MM.1S (cell line): ENCODE data around the gene IPMK.

ENCODE experiments used
- DNase-seq: peaks from one replicate; pipeline ENCODE4 v3.0.0-alpha.2; 2015
- H2AFZ ChIP-seq: fragments of 300-600 bp; sonication (generic); 2 replicates; pipeline ENCODE4 v1.6.0; 2016; ENCODE audit warnings: antibody characterized with exemption, low read length
- H3F3A ChIP-seq: fragments of 300-600 bp; sonication (generic); 2 replicates; pipeline ENCODE4 v1.6.1; 2016; ENCODE audit warnings: mild to moderate bottlenecking, antibody characterized with exemption, low read length, moderate library complexity, mixed read lengths; ENCODE audit not compliant: insufficient read depth
- H3K27ac ChIP-seq: fragments of 300-600 bp; sonication (generic); 2 replicates; pipeline ENCODE4 v1.5.1; 2016; ENCODE audit warnings: mild to moderate bottlenecking, low read length
- H3K27me3 ChIP-seq: fragments of 300-600 bp; sonication (generic); replicated peaks from 2 replicates; pipeline ENCODE4 v1.6.0; 2016; ENCODE audit warnings: low read length; ENCODE audit not compliant: insufficient read depth
- H3K36me3 ChIP-seq: fragments of 300-600 bp; sonication (generic); replicated peaks from 2 replicates; pipeline ENCODE4 v1.6.1; 2016; ENCODE audit warnings: mild to moderate bottlenecking, low read length, mixed read lengths; ENCODE audit not compliant: insufficient read depth
- H3K4me1 ChIP-seq: fragments of 300-600 bp; sonication (generic); 2 replicates; pipeline ENCODE4 v1.6.1; 2016; ENCODE audit warnings: low read length, mixed read lengths
- H3K4me2 ChIP-seq: fragments of 300-600 bp; sonication (generic); 2 replicates; pipeline ENCODE4 v1.6.0; 2016; ENCODE audit warnings: low read depth, low read length
- H3K4me3 ChIP-seq: fragments of 300-600 bp; sonication (generic); 2 replicates; pipeline ENCODE4 v1.5.1; 2016; ENCODE audit warnings: low read length, mixed read lengths
- H3K79me2 ChIP-seq: fragments of 300-600 bp; sonication (generic); 2 replicates; pipeline ENCODE4 v1.6.1; 2016; ENCODE audit warnings: mixed run types, low read length, mixed read lengths
- H3K9ac ChIP-seq: fragments of 300-600 bp; sonication (generic); 2 replicates; pipeline ENCODE4 v1.6.1; 2016; ENCODE audit warnings: low read length, mixed read lengths
- H3K9me2 ChIP-seq: fragments of 300-600 bp; sonication (generic); replicated peaks from 2 replicates; pipeline ENCODE4 v1.6.1; 2016; ENCODE audit warnings: mild to moderate bottlenecking, low read length, mixed read lengths; ENCODE audit not compliant: insufficient read depth
- H3K9me3 ChIP-seq: fragments of 300-600 bp; sonication (generic); replicated peaks from 2 replicates; pipeline ENCODE4 v1.6.1; 2016; ENCODE audit warnings: mild to moderate bottlenecking, low read length, mixed read lengths; ENCODE audit not compliant: insufficient read depth
- H4K20me1 ChIP-seq: fragments of 300-600 bp; sonication (generic); 2 replicates; pipeline ENCODE4 v1.6.1; 2016; ENCODE audit warnings: mild to moderate bottlenecking, low read length, moderate library complexity, mixed read lengths; ENCODE audit not compliant: insufficient read depth
- EZH2 ChIP-seq: fragments of 300-600 bp; sonication (generic); optimal IDR thresholded peaks from 2 replicates; pipeline ENCODE3; 2017; ENCODE audit warnings: low read depth, mild to moderate bottlenecking, antibody characterized with exemption, low read length, mixed read lengths
- EZH2phosphoT487 ChIP-seq: fragments of 300-600 bp; sonication (generic); IDR thresholded peaks from 2 replicates; pipeline ENCODE4 v1.6.1; 2018; ENCODE audit warnings: antibody characterized with exemption, low read length
- TF ChIP-seq, protein P1 (sequence below): fragments of 300-600 bp; sonication (generic); IDR thresholded peaks from 2 replicates; pipeline ENCODE4 v1.5.1; 2016; ENCODE audit warnings: antibody characterized with exemption, low read length, mixed read lengths

Gene IPMK

DNA sequence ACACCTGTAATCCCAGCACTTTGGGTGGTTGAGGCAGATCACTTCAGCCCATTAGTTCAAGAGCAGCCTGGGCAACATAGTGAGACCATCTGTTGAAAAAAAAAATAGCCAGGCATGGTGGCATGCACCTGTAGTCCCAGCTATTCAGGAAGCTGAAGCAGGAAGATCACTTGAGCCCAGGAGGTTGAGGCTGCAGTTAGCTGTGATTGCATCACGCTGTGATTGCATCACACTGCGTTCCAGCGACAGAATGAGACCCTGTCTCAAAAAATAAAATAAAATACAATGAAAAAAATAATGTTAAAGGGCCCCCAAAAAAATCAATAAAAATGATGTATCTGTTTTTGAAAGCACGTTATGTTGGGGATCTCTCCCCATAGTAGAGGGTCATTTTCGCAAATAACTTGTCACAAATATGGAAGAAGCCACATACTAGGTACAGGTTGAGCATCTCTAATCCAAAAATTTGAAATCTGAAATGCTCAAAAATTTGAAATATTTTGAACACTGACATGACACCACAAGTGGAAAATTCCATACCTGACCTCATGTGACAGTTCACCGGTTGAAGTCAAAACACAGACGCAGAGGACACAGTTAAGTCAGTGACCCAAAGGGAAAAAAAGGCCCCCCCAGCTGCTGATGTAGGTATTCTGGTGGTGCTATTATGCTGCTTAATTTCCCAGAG, 10.7 kb upstream of the IPMK start:
- Histone ChIP-seq H3K27ac (no peak overlapping the region), H3K4me3 (no peak overlapping the region)
- TF ChIP-seq EZH2phosphoT487: no peak
- TF ChIP-seq EZH2: no peak
- TF ChIP-seq, protein P1, sequence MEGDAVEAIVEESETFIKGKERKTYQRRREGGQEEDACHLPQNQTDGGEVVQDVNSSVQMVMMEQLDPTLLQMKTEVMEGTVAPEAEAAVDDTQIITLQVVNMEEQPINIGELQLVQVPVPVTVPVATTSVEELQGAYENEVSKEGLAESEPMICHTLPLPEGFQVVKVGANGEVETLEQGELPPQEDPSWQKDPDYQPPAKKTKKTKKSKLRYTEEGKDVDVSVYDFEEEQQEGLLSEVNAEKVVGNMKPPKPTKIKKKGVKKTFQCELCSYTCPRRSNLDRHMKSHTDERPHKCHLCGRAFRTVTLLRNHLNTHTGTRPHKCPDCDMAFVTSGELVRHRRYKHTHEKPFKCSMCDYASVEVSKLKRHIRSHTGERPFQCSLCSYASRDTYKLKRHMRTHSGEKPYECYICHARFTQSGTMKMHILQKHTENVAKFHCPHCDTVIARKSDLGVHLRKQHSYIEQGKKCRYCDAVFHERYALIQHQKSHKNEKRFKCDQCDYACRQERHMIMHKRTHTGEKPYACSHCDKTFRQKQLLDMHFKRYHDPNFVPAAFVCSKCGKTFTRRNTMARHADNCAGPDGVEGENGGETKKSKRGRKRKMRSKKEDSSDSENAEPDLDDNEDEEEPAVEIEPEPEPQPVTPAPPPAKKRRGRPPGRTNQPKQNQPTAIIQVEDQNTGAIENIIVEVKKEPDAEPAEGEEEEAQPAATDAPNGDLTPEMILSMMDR: no peak

DNA sequence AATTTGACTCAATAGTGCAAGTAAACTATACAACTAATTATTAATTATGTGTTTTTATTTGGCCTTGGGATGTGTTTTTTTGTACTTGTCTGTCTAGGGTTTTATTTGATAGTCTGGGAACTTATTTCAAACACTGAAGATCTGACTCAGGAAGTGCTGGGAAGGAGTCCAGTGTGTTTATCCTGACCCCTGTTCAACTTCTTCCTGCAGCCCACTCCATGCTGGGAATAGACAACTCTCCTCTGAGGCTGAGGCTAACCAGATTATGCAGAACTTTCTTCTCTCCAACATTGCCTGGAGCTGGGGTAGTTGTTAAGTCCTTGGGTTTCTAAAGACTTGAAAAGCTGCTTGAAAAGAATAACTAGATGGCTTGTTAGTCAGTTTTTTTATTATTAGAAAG, 8.2 kb upstream of the IPMK start:
- TF ChIP-seq, protein P1: no peak
- no peak for TF ChIP-seq EZH2
- TF ChIP-seq EZH2phosphoT487: no peak
- Histone ChIP-seq H3K4me3 (no peak overlapping the region), H4K20me1 (no peaks in the 10 kb centered on the region), H3K27ac (no peak overlapping the region), H3F3A (0 out of 2 replicates have a peak, but pooled peaks cover 1% of the 10 kb centered on the region), H3K9ac (no peak overlapping the region), H3K79me2 (peaks cover 45% of the 10 kb centered on the region), H3K27me3 (no peaks in the 10 kb centered on the region), H3K9me3 (no peaks in the 10 kb centered on the region), H3K9me2 (no peaks in the 10 kb centered on the region), H3K4me2 (no peak overlapping the region), H2AFZ (no peak overlapping the region), H3K4me1 (peaks cover 8% of the 10 kb centered on the region), H3K36me3 (no peaks in the 10 kb centered on the region)
- no peak for DNase-seq

More for the DNA sequence above, 10.7 kb upstream of the IPMK start:
- peaks cover 18% of the 10 kb centered on the region; the same call in 1 of the 2 replicates for H3F3A ChIP-seq
- no peak for DNase-seq
- H3K79me2 ChIP-seq: peaks cover 22% of the 10 kb centered on the region
- H3K4me2 ChIP-seq: no peak overlapping the region
- H2AFZ ChIP-seq: no peak overlapping the region
- peaks cover 32% of the 10 kb centered on the region for H3K4me1 ChIP-seq
- no peaks in the 10 kb centered on the region for H3K9me2 ChIP-seq
- no peaks in the 10 kb centered on the region for H3K36me3 ChIP-seq
- H3K27me3 ChIP-seq: no peaks in the 10 kb centered on the region
- no peaks in the 10 kb centered on the region for H4K20me1 ChIP-seq
- no peaks in the 10 kb centered on the region for H3K9me3 ChIP-seq
- H3K9ac ChIP-seq: no peak overlapping the region

DNA sequence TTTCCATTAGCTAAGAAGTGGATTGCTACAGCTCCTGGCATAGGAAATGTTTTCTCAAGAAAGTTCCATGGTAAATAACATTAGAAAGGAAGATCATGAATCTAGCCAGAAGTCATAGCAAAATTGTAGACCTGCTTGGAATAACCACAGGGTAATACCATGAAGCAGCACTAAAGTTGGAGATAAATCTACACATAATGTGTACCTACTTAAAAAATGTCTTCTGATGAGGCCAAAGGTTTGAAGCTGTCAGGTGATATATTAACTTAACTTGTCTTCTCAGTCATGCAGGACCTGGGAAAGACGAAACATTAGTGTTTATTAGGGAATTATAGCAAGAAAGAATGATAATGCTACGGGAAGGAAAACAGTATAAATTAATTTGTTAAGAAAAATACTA, 7.6 kb upstream of the IPMK start:
- TF ChIP-seq EZH2 (no peak), EZH2phosphoT487 (no peak)
- TF ChIP-seq, protein P1: no peak
- H3K27ac ChIP-seq: no peak overlapping the region
- DNase-seq: no peak
- no peaks in the 10 kb centered on the region for H3F3A ChIP-seq
- no peaks in the 10 kb centered on the region for H3K9me2 ChIP-seq
- H3K9me3 ChIP-seq: no peaks in the 10 kb centered on the region
- H2AFZ ChIP-seq: no peak overlapping the region
- peaks cover 2% of the 10 kb centered on the region; the same call in 1 of the 2 replicates for H3K4me1 ChIP-seq
- no peaks in the 10 kb centered on the region for H4K20me1 ChIP-seq
- H3K36me3 ChIP-seq: no peaks in the 10 kb centered on the region
- H3K4me3 ChIP-seq: no peak overlapping the region
- H3K9ac ChIP-seq: no peak overlapping the region
- no peaks in the 10 kb centered on the region for H3K27me3 ChIP-seq
- peaks cover 51% of the 10 kb centered on the region for H3K79me2 ChIP-seq
- H3K4me2 ChIP-seq: no peak overlapping the region
